Neural cell (in vitro differentiated cells): ENCODE measurements around the gene TULP1. TPM values are rescaled to one million over a fixed set of nuclear protein-coding genes. Genes with fewer than 3 reads are reported as not detected.

ENCODE experiments used
- H2AFZ ChIP-seq: fragments of 200-600, 300-800 bp; sonication (generic), shearing (Covaris generic); 2 replicates; pipeline ENCODE4 v1.6.0; 2014; ENCODE audit warnings: low read depth, mild to moderate bottlenecking, antibody characterized with exemption, low read length, moderate library complexity
- H3F3A ChIP-seq: fragments of 200-600 bp; shearing (Covaris generic); 2 replicates; pipeline ENCODE4 v1.6.1; 2016; ENCODE audit warnings: mild to moderate bottlenecking, moderate library complexity, mixed read lengths, antibody characterized with exemption, low read length; ENCODE audit not compliant: insufficient read depth, poor library complexity, severe bottlenecking
- H3K27ac ChIP-seq: fragments of 200-600, 300-800 bp; sonication (generic), shearing (Covaris generic); 2 replicates; pipeline ENCODE4 v1.5.1; 2014; ENCODE audit warnings: mild to moderate bottlenecking, low read length, moderate library complexity
- H3K27me3 ChIP-seq: fragments of 300-800, 200-600 bp; sonication (generic), shearing (Covaris generic); 2 replicates; pipeline ENCODE4 v1.6.0; 2014; ENCODE audit warnings: mild to moderate bottlenecking, low read depth, low read length, moderate library complexity; ENCODE audit not compliant: insufficient read depth
- H3K36me3 ChIP-seq: fragments of 300-800, 200-600 bp; sonication (generic), shearing (Covaris generic); 2 replicates; pipeline ENCODE4 v1.5.1; 2014; ENCODE audit warnings: mild to moderate bottlenecking, antibody characterized with exemption, low read length, moderate library complexity; ENCODE audit not compliant: insufficient read depth
- H3K4me2 ChIP-seq: fragments of 300-800, 200-600 bp; sonication (generic), shearing (Covaris generic); 2 replicates; pipeline ENCODE4 v1.6.0; 2014; ENCODE audit warnings: mild to moderate bottlenecking, low read length
- H3K4me3 ChIP-seq: fragments of 300-800, 200-600 bp; sonication (generic), shearing (Covaris generic); 2 replicates; pipeline ENCODE4 v1.5.1; 2014; ENCODE audit warnings: mild to moderate bottlenecking, low read length, moderate library complexity
- H3K79me2 ChIP-seq: fragments of 200-600 bp; shearing (Covaris generic); replicated peaks from 2 replicates; pipeline ENCODE4 v1.6.0; 2014; ENCODE audit warnings: mild to moderate bottlenecking, low read length, moderate library complexity; ENCODE audit not compliant: insufficient read depth
- H3K9ac ChIP-seq: fragments of 300-800, 200-600 bp; sonication (generic), shearing (Covaris generic); 2 replicates; pipeline ENCODE4 v1.6.1; 2016; ENCODE audit warnings: mild to moderate bottlenecking, low read length, mixed read lengths
- H3K9me2 ChIP-seq: fragments of 200-600 bp; shearing (Covaris generic); 2 replicates; pipeline ENCODE4 v1.6.1; 2016; ENCODE audit warnings: mild to moderate bottlenecking, low read length, mixed read lengths; ENCODE audit not compliant: insufficient read depth
- H3K9me3 ChIP-seq: fragments of 200-600, 300-800 bp; sonication (generic), shearing (Covaris generic); 2 replicates; pipeline ENCODE4 v1.6.1; 2016; ENCODE audit warnings: mild to moderate bottlenecking, mixed run types, low read length, moderate library complexity, mixed read lengths
- H4K20me1 ChIP-seq: fragments of 200-600 bp; shearing (Covaris generic); 2 replicates; pipeline ENCODE4 v1.6.1; 2016; ENCODE audit warnings: mild to moderate bottlenecking, mixed run types; ENCODE audit not compliant: insufficient read depth
- CTCF ChIP-seq: fragments of 450-650 bp; IDR thresholded peaks from 2 replicates; pipeline ENCODE4 v1.5.1; 2014; ENCODE audit warnings: antibody characterized with exemption, mild to moderate bottlenecking, moderate library complexity; ENCODE audit not compliant: poor library complexity, severe bottlenecking
- EP300 ChIP-seq: fragments of 450-650 bp; conservative IDR thresholded peaks from 2 replicates; pipeline ENCODE4 v1.6.1; 2014; ENCODE audit warnings: antibody characterized with exemption, mild to moderate bottlenecking, moderate library complexity; ENCODE audit not compliant: poor library complexity, severe bottlenecking
- EZH2 ChIP-seq: fragments of 200-600, 300-800 bp; shearing (Covaris generic), sonication (generic); IDR thresholded peaks from 2 replicates; pipeline ENCODE4 v1.6.1; 2014; ENCODE audit warnings: antibody characterized with exemption, low read length, borderline replicate concordance, mild to moderate bottlenecking; ENCODE audit not compliant: insufficient read depth, poor library complexity, severe bottlenecking
- MXI1 ChIP-seq: fragments of 450-650 bp; conservative IDR thresholded peaks from 2 replicates; pipeline ENCODE4 v1.6.1; 2014; ENCODE audit warnings: antibody characterized with exemption, mild to moderate bottlenecking; ENCODE audit not compliant: poor library complexity, severe bottlenecking
- POLR2AphosphoS5 ChIP-seq: IDR thresholded peaks from 2 replicates; pipeline ENCODE4 v1.6.1; 2012
- RAD21 ChIP-seq: fragments of 450-650 bp; conservative IDR thresholded peaks from 2 replicates; pipeline ENCODE4 v1.6.1; 2014; ENCODE audit warnings: antibody characterized with exemption, mild to moderate bottlenecking, moderate library complexity
- REST ChIP-seq: IDR thresholded peaks from 2 replicates; pipeline ENCODE4 v1.6.1; 2012; ENCODE audit warnings: borderline replicate concordance
- SMC3 ChIP-seq: fragments of 450-650 bp; conservative IDR thresholded peaks from 2 replicates; pipeline ENCODE4 v1.6.1; 2014; ENCODE audit warnings: antibody characterized with exemption, mild to moderate bottlenecking, moderate library complexity; ENCODE audit not compliant: poor library complexity
- TAF1 ChIP-seq: IDR thresholded peaks from 2 replicates; pipeline ENCODE4 v1.6.1; 2012; ENCODE audit warnings: low read depth
- polyA plus RNA-seq: library from polyadenylated mRNA; depleted of rRNA; stranded (reverse); fragments of >200 nt; gene quantifications from 2 replicates; pipeline ENCODE4 v1.2.3, GENCODE V29; 2014

Gene TULP1
- polyA plus RNA-seq, 1 donor from 2014 or later: not detected

GRCh38 chr6:35505999-35506412 is 6.7 kb downstream of the TULP1 start:
- no peak overlapping the region for H3K4me2 ChIP-seq
- H3K27ac ChIP-seq: no peak overlapping the region
- no peaks in the 10 kb centered on the region for H3K27me3 ChIP-seq
- no peak overlapping the region for H3K9ac ChIP-seq
- H3K4me3 ChIP-seq: no peak overlapping the region
- H3K79me2 ChIP-seq: no peaks in the 10 kb centered on the region
- no peaks in the 10 kb centered on the region for H3F3A ChIP-seq
- H3K9me2 ChIP-seq: no peaks in the 10 kb centered on the region
- TF ChIP-seq EZH2: no peak
- no peak for TF ChIP-seq SMC3
- TF ChIP-seq RAD21: no peak
- no peak for TF ChIP-seq MXI1
- TF ChIP-seq TAF1: no peak
- no peak for TF ChIP-seq POLR2AphosphoS5
- no peak for TF ChIP-seq EP300
- no peak for TF ChIP-seq REST
- no peak for TF ChIP-seq CTCF
- no peaks in the 10 kb centered on the region for H3K36me3 ChIP-seq
- H4K20me1 ChIP-seq: no peaks in the 10 kb centered on the region
- H3K9me3 ChIP-seq: no peaks in the 10 kb centered on the region
- H2AFZ ChIP-seq: no peak overlapping the region

- Histone ChIP-seq H3K36me3 (no peaks in the 10 kb centered on the region), H3K27me3 (peaks cover 7% of the 10 kb centered on the region), H2AFZ (no peak overlapping the region), H3K9ac (no peak overlapping the region), H3F3A (no peaks in the 10 kb centered on the region), H3K4me3 (no peak overlapping the region), H3K9me3 (no peaks in the 10 kb centered on the region), H3K4me2 (no peak overlapping the region), H3K9me2 (no peaks in the 10 kb centered on the region), H4K20me1 (no peaks in the 10 kb centered on the region), H3K27ac (no peak overlapping the region), H3K79me2 (no peaks in the 10 kb centered on the region)
- TF ChIP-seq RAD21: no peak
- TF ChIP-seq REST: no peak
- TF ChIP-seq SMC3: no peak
- TF ChIP-seq POLR2AphosphoS5: no peak
- TF ChIP-seq TAF1: no peak
- no peak for TF ChIP-seq MXI1
- TF ChIP-seq EP300: no peak
- TF ChIP-seq EZH2: no peak
- TF ChIP-seq CTCF: no peak
These were observed 9.2 kb downstream of the TULP1 start for GRCh38 chr6:35503534-35503933.
